Limb (tissue), 2 donors: ENCODE results near the gene GNS.

Experiments
- DNase-seq, 2 donors: peaks; one replicate each; pipeline ENCODE4 v3.0.0-alpha.2; 2016; ENCODE audit errors: extremely low spot score in 2 of 2

Gene GNS

DNA sequence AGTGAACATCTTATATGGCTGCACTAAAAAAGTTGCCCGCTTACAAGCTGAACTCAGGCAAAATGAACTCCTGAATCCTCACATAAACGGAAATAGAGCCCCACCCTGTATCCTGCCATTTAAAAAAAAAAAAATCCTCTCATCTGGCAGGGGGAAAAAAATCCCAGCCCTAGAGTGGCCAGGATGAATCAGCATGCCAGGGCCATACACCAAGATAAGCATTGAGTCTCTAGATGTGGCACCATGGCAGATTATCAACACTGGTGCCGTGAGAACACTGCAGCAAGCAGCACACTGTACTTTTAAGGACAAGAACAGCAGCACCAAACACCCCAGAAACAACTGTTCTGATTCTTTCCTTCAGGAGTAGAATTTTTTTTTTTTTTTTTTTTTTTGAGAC is 83.4 kb downstream of the GNS start:
- no peak for DNase-seq

- no peak for DNase-seq
Observed at GRCh38 chr12:64674367-64674922, 84.8 kb downstream of the GNS start.

DNA sequence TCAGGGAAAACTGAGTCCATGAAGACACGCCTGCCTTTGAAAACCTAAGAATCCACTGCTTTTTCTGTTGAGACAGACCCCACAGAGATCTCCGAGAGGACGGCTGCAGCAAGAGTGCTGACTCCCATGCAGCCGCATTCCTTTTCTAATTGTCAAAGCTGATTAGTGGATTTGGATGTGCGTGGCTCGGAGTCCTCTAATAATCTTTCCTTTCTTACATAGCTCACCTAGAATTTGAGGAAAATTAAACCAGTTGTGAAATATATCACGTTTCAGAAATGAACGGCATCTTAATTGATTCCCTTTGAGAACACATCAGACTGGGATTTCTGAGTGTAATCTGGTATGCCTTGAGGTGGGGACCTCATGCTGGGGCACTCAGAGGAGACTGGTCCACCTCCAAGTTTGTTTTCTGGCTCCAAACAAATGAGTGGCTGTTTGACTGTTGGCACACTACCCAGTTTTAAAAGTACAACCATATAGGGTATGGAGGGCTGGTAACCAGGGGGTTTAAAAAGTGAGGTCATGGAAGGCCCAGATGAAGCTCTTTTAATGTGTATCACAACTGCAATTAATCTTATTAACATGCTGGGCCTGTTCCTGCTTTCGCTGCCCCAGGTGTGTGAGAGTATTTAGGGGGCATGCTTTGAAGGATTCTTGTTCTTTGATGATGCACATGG is 85.6 kb downstream of the GNS start:
- no peak for DNase-seq

DNA sequence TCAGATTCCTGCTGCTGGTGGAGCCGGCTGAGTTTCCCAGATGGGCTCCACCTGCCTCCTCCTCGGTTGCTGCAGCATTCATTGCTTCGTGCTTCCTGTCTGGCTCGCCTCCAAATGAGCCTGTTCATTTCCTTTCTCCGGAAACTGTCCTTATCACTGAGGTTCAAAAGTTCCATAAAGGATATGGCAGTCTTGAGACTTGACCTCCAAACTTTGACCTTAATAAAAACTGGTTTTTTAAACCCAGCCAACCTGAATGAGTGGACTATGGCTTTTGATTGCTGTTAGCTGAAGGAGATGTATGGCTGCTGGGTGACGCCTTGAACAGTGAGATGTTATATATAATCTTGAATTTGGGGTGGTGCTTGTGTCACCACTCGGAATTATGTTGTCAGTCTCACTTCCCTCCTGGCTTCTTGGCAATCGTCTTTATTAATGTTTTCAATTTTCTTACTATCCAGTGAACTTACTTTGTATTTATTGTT is 86.2 kb downstream of the GNS start:
- peak in 1 of 2 donors; percentile 36 for DNase-seq

- no peak for DNase-seq
Observed at GRCh38 chr12:64671681-64672080, 87.5 kb downstream of the GNS start.

- no peak for DNase-seq
Observed at GRCh38 chr12:64670919-64671639, 88.1 kb downstream of the GNS start.

DNA sequence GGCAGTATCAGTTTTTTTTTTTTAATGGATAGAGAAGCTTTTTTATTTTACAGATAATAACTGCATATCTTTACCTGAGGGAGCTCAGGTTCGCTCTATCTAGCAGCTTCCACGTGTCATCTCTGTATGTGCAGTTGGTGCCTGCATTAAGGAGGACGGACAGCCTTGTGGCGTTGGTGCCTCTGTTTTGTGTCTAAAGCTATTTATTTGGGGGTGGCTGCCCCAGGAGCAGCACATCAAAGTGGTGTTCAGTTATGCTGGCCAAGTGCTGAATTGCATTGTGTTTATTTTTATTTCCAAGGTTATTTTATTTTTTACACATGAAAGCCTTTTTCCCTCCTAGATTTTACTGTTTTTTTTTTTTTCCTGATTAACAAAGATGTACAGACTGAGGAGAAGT is 89.2 kb downstream of the GNS start:
- DNase-seq: no peak

DNA sequence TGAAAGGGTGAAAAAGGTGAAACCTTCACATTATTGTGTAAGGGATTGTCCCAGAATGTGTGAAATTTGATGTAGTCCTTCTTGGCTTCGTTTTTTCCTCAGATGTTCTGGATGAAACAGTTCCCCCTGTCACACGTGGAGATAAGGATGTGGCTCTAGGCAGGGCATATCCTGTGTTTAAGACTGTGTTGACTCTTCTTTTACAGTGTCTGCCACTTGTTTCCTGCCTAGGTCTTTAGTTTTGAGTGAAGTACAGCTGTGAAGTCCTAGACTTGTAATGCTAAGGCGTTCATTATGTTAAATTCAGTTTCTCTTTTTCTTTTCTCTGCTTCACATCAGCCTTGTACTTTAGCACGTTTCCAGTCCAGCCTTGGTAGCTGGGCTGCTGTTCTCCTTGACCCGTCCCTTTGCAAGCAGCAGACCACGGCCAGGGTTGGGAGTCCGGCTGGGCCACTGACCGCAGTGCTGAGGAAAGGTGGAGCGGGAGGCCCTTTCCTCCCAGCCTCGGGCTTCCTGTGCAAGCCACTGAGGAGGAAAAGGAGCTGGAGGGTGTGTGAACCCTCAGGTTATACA is 89.8 kb downstream of the GNS start:
- no peak for DNase-seq

GRCh38 chr12:64667793-64668192 is 91.4 kb downstream of the GNS start:
- no peak for DNase-seq

GRCh38 chr12:64666054-64666914 is 92.9 kb downstream of the GNS start:
- DNase-seq: no peak

DNA sequence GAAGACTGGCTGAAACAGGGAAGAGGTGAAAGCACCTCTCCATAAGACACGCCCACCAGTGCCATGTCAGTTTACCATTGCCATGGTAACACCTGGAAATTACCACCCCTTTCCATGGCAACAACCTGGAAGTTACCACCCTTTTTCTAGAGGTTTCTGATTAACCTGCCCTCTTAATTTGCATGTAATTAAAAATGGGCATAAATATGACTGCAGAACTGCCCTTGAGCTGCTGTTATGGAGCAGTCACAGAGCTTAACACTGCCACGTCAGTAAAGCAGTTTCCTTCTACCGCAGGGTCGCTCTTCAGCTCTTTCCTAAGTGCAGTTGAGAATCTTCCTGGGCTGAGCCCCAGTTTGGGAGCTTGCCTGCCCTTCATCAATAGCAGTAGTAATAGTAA is 93.7 kb downstream of the GNS start:
- DNase-seq: no peak
